ENCODE measurements around the gene PRDX6. TPM values are rescaled to one million over a fixed set of nuclear protein-coding genes. Genes with fewer than 3 reads are reported as not detected.
"Not testable (repeated sequence)": the region's sequence is repeated elsewhere in the genome, so short reads cannot be mapped to it uniquely, and the experiment has no call there.

The PRDX6 gene
- polyA plus RNA-seq, 4 donors = 125 to 233 (median 200) TPM

- no peaks in the 10 kb centered on the region for H3K9me3 ChIP-seq (ENCODE audit: control insufficient read depth in 2 of 2, insufficient read depth in 1 of 2, low read depth in 1 of 2, low read length in 1 of 2)
- H3K27ac ChIP-seq (ENCODE audit: low read depth in 1 of 3, low read length in 2 of 3) = no peak overlapping the region
Observed at GRCh38 chr1:173507205-173507846, 30.2 kb downstream of the PRDX6 start.

DNA sequence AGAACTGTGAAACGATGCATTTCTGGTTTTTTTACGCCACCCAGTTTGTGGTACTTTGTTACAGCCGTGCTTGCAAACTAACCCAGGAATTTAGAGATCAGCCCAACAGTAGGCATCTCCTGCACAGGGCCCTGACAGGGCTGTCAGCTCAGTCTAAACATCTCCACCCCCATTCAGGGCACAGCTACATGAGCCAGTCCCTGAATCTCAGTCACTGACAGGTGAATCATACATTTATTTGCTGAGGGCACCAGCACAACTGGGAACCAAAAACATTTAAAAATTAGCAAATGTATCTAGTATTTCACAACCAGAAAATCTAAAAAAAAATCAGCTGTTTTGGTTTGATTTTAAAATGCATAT, 30.7 kb downstream of the PRDX6 start:
- H3K4me3 ChIP-seq (ENCODE audit: low read depth in 1 of 3, low read length in 3 of 3) = no peak overlapping the region
- H3K27ac ChIP-seq (ENCODE audit: low read depth in 1 of 3, low read length in 2 of 3) = no peak overlapping the region
- peaks cover 0 to 5% (median 0%) of the 10 kb centered on the region in 3 donors for H3K4me1 ChIP-seq (ENCODE audit: control insufficient read depth in 3 of 3, insufficient read depth in 2 of 3, low read depth in 1 of 3, low read length in 2 of 3)
- no peaks in the 10 kb centered on the region for H3K9me3 ChIP-seq (ENCODE audit: control insufficient read depth in 2 of 2, insufficient read depth in 1 of 2, low read depth in 1 of 2, low read length in 1 of 2)
- no peak for FAIRE-seq
- H3K36me3 ChIP-seq (ENCODE audit: control insufficient read depth in 3 of 3, insufficient read depth in 2 of 3, low read depth in 1 of 3, low read length in 3 of 3) = no peaks in the 10 kb centered on the region
- peaks cover 0 to 2% (median 0%) of the 10 kb centered on the region in 3 donors for H3K27me3 ChIP-seq (ENCODE audit: control insufficient read depth in 3 of 3, insufficient read depth in 3 of 3, low read length in 3 of 3)
- no peak for DNase-seq
- 80 to 91% (median 88%) methylated on average over 3 of the region's 3 CpGs for WGBS, 3 donors

More at GRCh38 chr1:173507205-173507846, 30.2 kb downstream of the PRDX6 start:
- Histone ChIP-seq H3K36me3 (ENCODE audit: control insufficient read depth in 3 of 3, insufficient read depth in 2 of 3, low read depth in 1 of 3, low read length in 3 of 3) (no peaks in the 10 kb centered on the region), H3K4me3 (ENCODE audit: low read depth in 1 of 3, low read length in 3 of 3) (no peak overlapping the region), H3K27me3 (ENCODE audit: control insufficient read depth in 3 of 3, insufficient read depth in 3 of 3, low read length in 3 of 3) (peaks cover 0 to 2% (median 0%) of the 10 kb centered on the region in 3 donors), H3K4me1 (ENCODE audit: control insufficient read depth in 3 of 3, insufficient read depth in 2 of 3, low read depth in 1 of 3, low read length in 2 of 3) (peaks cover 0 to 5% (median 0%) of the 10 kb centered on the region in 3 donors)
- FAIRE-seq (no peak), DNase-seq (peak in 1 of 2 donors; percentile 33)
- 85 to 92% (median 90%) methylated on average over 3 of the region's 3 CpGs for WGBS, 3 donors

DNA sequence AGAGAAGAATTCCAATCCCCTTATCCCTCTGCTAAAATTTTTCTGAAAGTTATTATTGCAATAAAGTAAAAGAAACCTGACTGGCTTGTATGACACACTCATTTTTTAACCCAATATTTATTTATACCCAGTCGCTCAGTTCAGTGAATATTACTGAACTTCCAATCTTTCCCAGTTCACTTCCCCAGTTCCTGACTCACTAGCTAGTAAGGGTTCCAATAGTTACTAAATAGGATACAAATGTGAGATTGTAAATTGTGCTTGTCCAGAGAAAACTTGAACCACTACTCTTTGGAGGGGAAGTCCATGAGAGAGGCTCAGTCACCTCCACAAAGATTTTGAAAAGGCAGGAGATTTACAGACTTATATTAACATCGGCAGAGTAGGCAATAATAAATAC, 31.4 kb downstream of the PRDX6 start:
- no peak overlapping the region for H3K27ac ChIP-seq (ENCODE audit: low read depth in 1 of 3, low read length in 2 of 3)
- DNase-seq = no peak
- H3K4me1 ChIP-seq (ENCODE audit: control insufficient read depth in 3 of 3, insufficient read depth in 2 of 3, low read depth in 1 of 3, low read length in 2 of 3) = peaks cover 0 to 5% (median 0%) of the 10 kb centered on the region in 3 donors
- H3K27me3 ChIP-seq (ENCODE audit: control insufficient read depth in 3 of 3, insufficient read depth in 3 of 3, low read length in 3 of 3) = peaks cover 0 to 2% (median 0%) of the 10 kb centered on the region in 3 donors
- H3K4me3 ChIP-seq (ENCODE audit: low read depth in 1 of 3, low read length in 3 of 3) = no peak overlapping the region
- H3K9me3 ChIP-seq (ENCODE audit: control insufficient read depth in 2 of 2, insufficient read depth in 1 of 2, low read depth in 1 of 2, low read length in 1 of 2) = no peaks in the 10 kb centered on the region
- 81 to 88% (median 88%) methylated on average over 2 of the region's 2 CpGs for WGBS, 3 donors
- H3K36me3 ChIP-seq (ENCODE audit: control insufficient read depth in 3 of 3, insufficient read depth in 2 of 3, low read depth in 1 of 3, low read length in 3 of 3) = no peaks in the 10 kb centered on the region
- no peak for FAIRE-seq

DNA sequence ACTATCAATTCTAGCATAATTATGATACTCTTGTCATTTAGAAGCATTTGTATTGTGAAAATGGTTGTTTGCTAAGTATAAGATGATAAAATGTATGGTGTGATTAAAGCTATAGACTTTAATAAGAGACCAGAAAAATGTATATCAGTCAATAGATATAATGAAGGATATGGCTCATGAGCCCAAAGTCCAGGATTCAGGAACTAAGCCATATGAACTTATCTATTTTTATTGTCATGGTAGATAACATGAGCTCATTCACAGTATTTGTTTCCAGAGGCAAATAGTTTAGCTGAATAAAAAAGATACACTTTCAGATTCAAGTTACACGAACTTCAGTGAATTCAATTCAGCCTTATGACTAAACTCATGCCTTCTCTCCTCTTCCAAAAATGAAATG, 32.7 kb downstream of the PRDX6 start:
- no peak for FAIRE-seq

GRCh38 chr1:173514503-173514902, 37.4 kb downstream of the PRDX6 start:
- WGBS, 3 donors = 83 to 97% (median 94%) methylated on average over 1 of the region's 1 CpG
- DNase-seq, FAIRE-seq: not testable (repeated sequence)

More for the DNA sequence above, 32.7 kb downstream of the PRDX6 start:
- DNase-seq = peak; percentile 42 to 58
- no peaks in the 10 kb centered on the region for H3K27me3 ChIP-seq (ENCODE audit: control insufficient read depth in 3 of 3, insufficient read depth in 3 of 3, low read length in 3 of 3)
- H3K36me3 ChIP-seq (ENCODE audit: control insufficient read depth in 3 of 3, insufficient read depth in 2 of 3, low read depth in 1 of 3, low read length in 3 of 3) = no peaks in the 10 kb centered on the region
- H3K9me3 ChIP-seq (ENCODE audit: control insufficient read depth in 2 of 2, insufficient read depth in 1 of 2, low read depth in 1 of 2, low read length in 1 of 2) = no peaks in the 10 kb centered on the region
- H3K4me1 ChIP-seq (ENCODE audit: control insufficient read depth in 3 of 3, insufficient read depth in 2 of 3, low read depth in 1 of 3, low read length in 2 of 3) = peaks cover 0 to 5% (median 0%) of the 10 kb centered on the region in 3 donors
- no peak overlapping the region for H3K27ac ChIP-seq (ENCODE audit: low read depth in 1 of 3, low read length in 2 of 3)
- H3K4me3 ChIP-seq (ENCODE audit: low read depth in 1 of 3, low read length in 3 of 3) = no peak overlapping the region
- 0 to 53% (median 5%) methylated on average over 1 of the region's 1 CpG for WGBS, 3 donors

GRCh38 chr1:173520799-173521198, 43.7 kb downstream of the PRDX6 start:
- DNase-seq = no peak
- H3K4me3 ChIP-seq (ENCODE audit: low read depth in 1 of 3, low read length in 3 of 3) = no peak overlapping the region
- no peaks in the 10 kb centered on the region for H3K36me3 ChIP-seq (ENCODE audit: control insufficient read depth in 3 of 3, insufficient read depth in 2 of 3, low read depth in 1 of 3, low read length in 3 of 3)
- H3K4me1 ChIP-seq (ENCODE audit: control insufficient read depth in 3 of 3, insufficient read depth in 2 of 3, low read depth in 1 of 3, low read length in 2 of 3) = no peaks in the 10 kb centered on the region
- no peak for FAIRE-seq
- H3K27ac ChIP-seq (ENCODE audit: low read depth in 1 of 3, low read length in 2 of 3) = no peak overlapping the region
- H3K27me3 ChIP-seq (ENCODE audit: control insufficient read depth in 3 of 3, insufficient read depth in 3 of 3, low read length in 3 of 3) = no peaks in the 10 kb centered on the region
- WGBS, 3 donors = 73 to 79% (median 75%) methylated on average over 2 of the region's 2 CpGs
- no peaks in the 10 kb centered on the region for H3K9me3 ChIP-seq (ENCODE audit: control insufficient read depth in 2 of 2, insufficient read depth in 1 of 2, low read depth in 1 of 2, low read length in 1 of 2)

More at GRCh38 chr1:173514503-173514902, 37.4 kb downstream of the PRDX6 start:
- not testable (repeated sequence) for H3K9me3 ChIP-seq (ENCODE audit: control insufficient read depth in 2 of 2, insufficient read depth in 1 of 2, low read depth in 1 of 2, low read length in 1 of 2); H3K27ac ChIP-seq (ENCODE audit: low read depth in 1 of 3, low read length in 2 of 3); H3K27me3 ChIP-seq (ENCODE audit: control insufficient read depth in 3 of 3, insufficient read depth in 3 of 3, low read length in 3 of 3); H3K4me1 ChIP-seq (ENCODE audit: control insufficient read depth in 3 of 3, insufficient read depth in 2 of 3, low read depth in 1 of 3, low read length in 2 of 3); H3K4me3 ChIP-seq (ENCODE audit: low read depth in 1 of 3, low read length in 3 of 3); H3K36me3 ChIP-seq (ENCODE audit: control insufficient read depth in 3 of 3, insufficient read depth in 2 of 3, low read depth in 1 of 3, low read length in 3 of 3)

GRCh38 chr1:173523329-173523728, 46.2 kb downstream of the PRDX6 start:
- no peak for DNase-seq
- no peak for FAIRE-seq
- Histone ChIP-seq H3K9me3 (ENCODE audit: control insufficient read depth in 2 of 2, insufficient read depth in 1 of 2, low read depth in 1 of 2, low read length in 1 of 2) (no peaks in the 10 kb centered on the region), H3K27ac (ENCODE audit: low read depth in 1 of 3, low read length in 2 of 3) (no peak overlapping the region), H3K4me1 (ENCODE audit: control insufficient read depth in 3 of 3, insufficient read depth in 2 of 3, low read depth in 1 of 3, low read length in 2 of 3) (no peaks in the 10 kb centered on the region), H3K27me3 (ENCODE audit: control insufficient read depth in 3 of 3, insufficient read depth in 3 of 3, low read length in 3 of 3) (no peaks in the 10 kb centered on the region), H3K36me3 (ENCODE audit: control insufficient read depth in 3 of 3, insufficient read depth in 2 of 3, low read depth in 1 of 3, low read length in 3 of 3) (no peaks in the 10 kb centered on the region), H3K4me3 (ENCODE audit: low read depth in 1 of 3, low read length in 3 of 3) (no peak overlapping the region)
- WGBS, 3 donors = 66 to 90% (median 90%) methylated on average over 3 of the region's 3 CpGs

DNA sequence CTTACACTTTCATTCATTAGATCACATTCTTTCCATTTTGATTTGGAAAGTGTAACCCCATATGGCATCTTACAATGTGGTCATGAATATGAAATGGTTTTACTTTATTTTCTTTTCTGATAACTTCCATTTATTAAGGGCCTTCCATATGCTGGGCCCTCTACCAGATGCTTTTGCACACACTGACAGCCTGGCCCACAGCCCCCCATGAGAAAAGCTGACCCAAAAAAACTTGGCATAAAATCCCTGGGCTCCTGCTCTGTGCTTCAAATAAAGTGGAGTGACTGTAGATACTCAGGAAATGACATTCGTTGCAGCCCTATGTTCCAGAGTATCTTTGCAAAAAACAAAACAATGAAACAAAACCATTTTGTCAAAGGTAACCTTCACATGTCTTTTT, 48.8 kb downstream of the PRDX6 start:
- FAIRE-seq (no peak), DNase-seq (no peak)
- 56 to 79% (median 67%) methylated on average over 1 of the region's 1 CpG for WGBS, 3 donors
- Histone ChIP-seq H3K4me1 (ENCODE audit: control insufficient read depth in 3 of 3, insufficient read depth in 2 of 3, low read depth in 1 of 3, low read length in 2 of 3) (no peaks in the 10 kb centered on the region), H3K9me3 (ENCODE audit: control insufficient read depth in 2 of 2, insufficient read depth in 1 of 2, low read depth in 1 of 2, low read length in 1 of 2) (no peaks in the 10 kb centered on the region), H3K27ac (ENCODE audit: low read depth in 1 of 3, low read length in 2 of 3) (no peak overlapping the region), H3K4me3 (ENCODE audit: low read depth in 1 of 3, low read length in 3 of 3) (no peak overlapping the region), H3K36me3 (ENCODE audit: control insufficient read depth in 3 of 3, insufficient read depth in 2 of 3, low read depth in 1 of 3, low read length in 3 of 3) (no peaks in the 10 kb centered on the region), H3K27me3 (ENCODE audit: control insufficient read depth in 3 of 3, insufficient read depth in 3 of 3, low read length in 3 of 3) (no peaks in the 10 kb centered on the region)

Data from small intestine (tissue), 7 donors.